Nephron (organoid): ENCODE measurements around the gene SEZ6L2.
"Not testable (repeated sequence)": the region's sequence is repeated elsewhere in the genome, so short reads cannot be mapped to it uniquely, and the experiment has no call there.

ENCODE experiments used
- H3K27ac Mint-ChIP-seq, 3 experiments: 2 replicates each; pipeline ENCODE4 v1.8.0; 2020; ENCODE audit warnings: mixed read lengths in 3 of 3, mild to moderate bottlenecking in 2 of 3, moderate library complexity in 1 of 3
- H3K27me3 Mint-ChIP-seq: 2 replicates; pipeline ENCODE4 v1.8.0; 2021; ENCODE audit warnings: low read depth, mild to moderate bottlenecking, moderate library complexity, mixed read lengths
- H3K36me3 Mint-ChIP-seq: 2 replicates; pipeline ENCODE4 v1.8.0; 2020; ENCODE audit warnings: low read depth, mixed read lengths
- H3K4me1 Mint-ChIP-seq: 2 replicates; pipeline ENCODE4 v1.8.0; 2020; ENCODE audit warnings: mixed read lengths
- H3K4me3 Mint-ChIP-seq, 3 experiments: 2 replicates each; pipeline ENCODE4 v1.8.0; 2020; ENCODE audit warnings: mild to moderate bottlenecking in 3 of 3, mixed read lengths in 3 of 3, moderate library complexity in 2 of 3
- H3K9me3 Mint-ChIP-seq: 2 replicates; pipeline ENCODE4 v1.8.0; 2020; ENCODE audit warnings: mixed read lengths
- CTCF ChIP-seq, 3 experiments: fragments of 200-600 bp; sonication (generic); IDR thresholded peaks; one replicate each; pipeline ENCODE4 v1.5.0; 2021; ENCODE audit warnings: antibody characterized with exemption in 3 of 3; ENCODE audit not compliant: unreplicated experiment in 3 of 3

Gene SEZ6L2

GRCh38 chr16:29835926-29836325, 63.4 kb downstream of the SEZ6L2 start:
- Mint-ChIP-seq H3K27ac (no peak overlapping the region), H3K4me1 (no peaks in the 10 kb centered on the region), H3K9me3 (no peaks in the 10 kb centered on the region), H3K27me3 (peaks cover 4% of the 10 kb centered on the region), H3K36me3 (no peaks in the 10 kb centered on the region), H3K4me3 (no peak overlapping the region)
- no peak for TF ChIP-seq CTCF (IDR thresholded peaks at IDR 0.05; ENCODE audit: unreplicated experiment in 3 of 3)

GRCh38 chr16:29834079-29834478, 65.3 kb downstream of the SEZ6L2 start:
- H3K36me3 Mint-ChIP-seq, result no peaks in the 10 kb centered on the region
- no peak for TF ChIP-seq CTCF (IDR thresholded peaks at IDR 0.05; ENCODE audit: unreplicated experiment in 3 of 3)
- no peaks in the 10 kb centered on the region for H3K9me3 Mint-ChIP-seq
- no peak overlapping the region for H3K27ac Mint-ChIP-seq
- no peaks in the 10 kb centered on the region for H3K27me3 Mint-ChIP-seq
- H3K4me3 Mint-ChIP-seq, result no peak overlapping the region
- no peaks in the 10 kb centered on the region for H3K4me1 Mint-ChIP-seq

- H3K27ac Mint-ChIP-seq, H3K27me3 Mint-ChIP-seq, H3K4me3 Mint-ChIP-seq, H3K36me3 Mint-ChIP-seq, H3K4me1 Mint-ChIP-seq, H3K9me3 Mint-ChIP-seq: not testable (repeated sequence)
Measured at GRCh38 chr16:29833219-29833618, 66.1 kb downstream of the SEZ6L2 start.

GRCh38 chr16:29831490-29831889, 67.9 kb downstream of the SEZ6L2 start:
- TF ChIP-seq CTCF (IDR thresholded peaks at IDR 0.05; ENCODE audit: unreplicated experiment in 3 of 3), result no peak
- Mint-ChIP-seq H3K4me1 (peaks cover 6% of the 10 kb centered on the region), H3K36me3 (no peaks in the 10 kb centered on the region)

GRCh38 chr16:29830774-29831173, 68.6 kb downstream of the SEZ6L2 start:
- no peaks in the 10 kb centered on the region for H3K36me3 Mint-ChIP-seq

More at GRCh38 chr16:29831490-29831889, 67.9 kb downstream of the SEZ6L2 start:
- no peaks in the 10 kb centered on the region for H3K27me3 Mint-ChIP-seq
- no peaks in the 10 kb centered on the region for H3K9me3 Mint-ChIP-seq
- H3K27ac Mint-ChIP-seq, result no peak overlapping the region
- no peak overlapping the region for H3K4me3 Mint-ChIP-seq

GRCh38 chr16:29826342-29826695, 73.0 kb downstream of the SEZ6L2 start:
- no peaks in the 10 kb centered on the region for H3K27me3 Mint-ChIP-seq
- H3K36me3 Mint-ChIP-seq, result no peaks in the 10 kb centered on the region
- no peak overlapping the region for H3K4me3 Mint-ChIP-seq
- H3K4me1 Mint-ChIP-seq, result peaks cover 29% of the 10 kb centered on the region
- no peaks in the 10 kb centered on the region for H3K9me3 Mint-ChIP-seq
- H3K27ac Mint-ChIP-seq, result no peak overlapping the region
- TF ChIP-seq CTCF (IDR thresholded peaks at IDR 0.05; ENCODE audit: unreplicated experiment in 3 of 3), result no peak

More at GRCh38 chr16:29830774-29831173, 68.6 kb downstream of the SEZ6L2 start:
- H3K9me3 Mint-ChIP-seq, result no peaks in the 10 kb centered on the region
- peaks cover 8% of the 10 kb centered on the region for H3K4me1 Mint-ChIP-seq
- H3K4me3 Mint-ChIP-seq, result no peak overlapping the region
- no peaks in the 10 kb centered on the region for H3K27me3 Mint-ChIP-seq
- H3K27ac Mint-ChIP-seq, result no peak overlapping the region
- TF ChIP-seq CTCF (IDR thresholded peaks at IDR 0.05; ENCODE audit: unreplicated experiment in 3 of 3), result no peak
